GM12878 (cell line): Measurements from ENCODE around the gene DPF3.

Experiments used
- CTCF ChIP-seq, 3 experiments: IDR thresholded peaks in 2 of 3; conservative IDR thresholded peaks in 1 of 3; 2 replicates each; pipeline ENCODE4 v1.5.1; 2011; ENCODE audit warnings: low read depth in 3 of 3, low read length in 3 of 3, mild to moderate bottlenecking in 3 of 3, control low read depth in 2 of 3, moderate library complexity in 2 of 3, inconsistent platforms in 1 of 3, mixed read lengths in 1 of 3; ENCODE audit not compliant: control insufficient read depth in 2 of 3, insufficient read depth in 1 of 3; ENCODE audit errors: extremely low read depth in 1 of 3
- EZH2 ChIP-seq: IDR thresholded peaks from 2 replicates; pipeline ENCODE4 v1.6.1; 2012; ENCODE audit warnings: low read depth, mild to moderate bottlenecking, control low read depth, inconsistent platforms, low read length, borderline replicate concordance; ENCODE audit not compliant: control insufficient read depth
- POLR2A ChIP-seq: IDR thresholded peaks from 2 replicates; pipeline ENCODE4 v1.6.1; 2011; ENCODE audit warnings: low read depth, mild to moderate bottlenecking, low read length
- TCF12 ChIP-seq: IDR thresholded peaks from 2 replicates; pipeline ENCODE4 v1.6.1; 2011; ENCODE audit warnings: low read depth, mild to moderate bottlenecking, low read length

GRCh38 chr14:72792051-72792788 lies 101.7 kb downstream of the DPF3 start:
- no peak for TF ChIP-seq CTCF (IDR thresholded peaks at IDR 0.05 in 2 of 3, conservative IDR thresholded peaks at IDR 0.05 in 1 of 3; ENCODE audit: control insufficient read depth in 2 of 3, extremely low read depth in 1 of 3, insufficient read depth in 1 of 3, low read depth in 3 of 3, low read length in 3 of 3)
- TF ChIP-seq EZH2, result no peak
- TF ChIP-seq POLR2A, result no peak
- TF ChIP-seq TCF12, result no peak
